Measurements from ENCODE around the gene SPECC1.

SPECC1 gene

DNA sequence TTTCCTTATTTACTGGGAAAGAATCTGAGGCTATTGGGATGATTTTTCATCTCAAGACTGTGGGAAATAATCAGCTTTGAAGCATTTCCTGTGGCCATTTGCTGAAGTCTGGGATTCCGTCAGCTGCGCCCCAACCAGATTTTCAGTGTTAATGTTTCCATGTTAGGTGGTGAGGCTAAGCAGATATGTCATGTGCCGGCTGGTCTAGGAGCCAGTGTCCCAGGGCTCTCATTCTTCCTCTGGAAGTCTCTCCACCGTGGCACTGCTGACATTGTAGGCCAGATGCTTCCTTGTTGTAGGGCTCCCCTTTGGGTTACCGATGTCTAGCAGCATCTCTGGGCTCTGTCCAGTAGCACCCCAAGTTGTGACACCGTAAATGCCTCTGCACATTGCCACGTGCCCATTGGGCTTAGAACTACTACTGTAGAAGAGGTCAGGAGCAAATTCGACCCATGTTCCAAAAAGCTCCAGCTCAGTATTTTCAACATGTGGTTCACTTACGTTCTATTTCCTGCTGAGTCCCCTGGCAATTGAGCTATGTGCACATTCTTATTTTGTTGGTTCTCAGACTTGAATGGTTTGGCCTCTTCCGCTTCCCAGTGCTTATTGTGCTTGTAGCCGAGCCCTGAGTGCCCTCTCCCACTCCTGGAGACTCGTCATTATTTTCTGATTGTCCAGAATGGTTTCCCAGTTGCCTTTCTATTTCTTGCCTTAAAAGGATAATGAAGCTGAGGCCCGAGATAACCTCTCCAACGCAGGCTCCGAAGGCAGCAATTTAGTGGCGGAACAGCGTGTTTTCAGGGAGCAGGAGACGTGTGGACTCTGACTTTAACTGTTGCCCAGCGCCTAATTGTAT lies 82.2 kb downstream of the SPECC1 start:
- POLR2A ChIA-PET, result no interaction called here
- TF ChIP-seq CTBP1 (IDR thresholded peaks at IDR 0.05; ENCODE audit: borderline replicate concordance) (no peak), LEF1 (IDR thresholded peaks at IDR 0.05; ENCODE audit: borderline replicate concordance) (no peak), SUZ12 (IDR thresholded peaks at IDR 0.05) (no peak), L3MBTL2 (conservative IDR thresholded peaks at IDR 0.05) (no peak), FOXK2 (IDR thresholded peaks at IDR 0.05) (no peak), FOXM1 (IDR thresholded peaks at IDR 0.05; ENCODE audit: borderline replicate concordance) (no peak), ARNT (IDR thresholded peaks at IDR 0.05) (no peak), TARDBP (IDR thresholded peaks at IDR 0.05) (no peak), BHLHE40 (IDR thresholded peaks at IDR 0.05; ENCODE audit: borderline replicate concordance) (no peak), NFRKB (IDR thresholded peaks at IDR 0.05) (no peak), ZNF384 (IDR thresholded peaks at IDR 0.05) (no peak), HDGF (IDR thresholded peaks at IDR 0.05; ENCODE audit: borderline replicate concordance) (no peak), SP1 (IDR thresholded peaks at IDR 0.05) (no peak), ELF4 (IDR thresholded peaks at IDR 0.05) (no peak), FOXA1 (IDR thresholded peaks at IDR 0.05) (no peak)
- TF ChIP-seq, protein P1, sequence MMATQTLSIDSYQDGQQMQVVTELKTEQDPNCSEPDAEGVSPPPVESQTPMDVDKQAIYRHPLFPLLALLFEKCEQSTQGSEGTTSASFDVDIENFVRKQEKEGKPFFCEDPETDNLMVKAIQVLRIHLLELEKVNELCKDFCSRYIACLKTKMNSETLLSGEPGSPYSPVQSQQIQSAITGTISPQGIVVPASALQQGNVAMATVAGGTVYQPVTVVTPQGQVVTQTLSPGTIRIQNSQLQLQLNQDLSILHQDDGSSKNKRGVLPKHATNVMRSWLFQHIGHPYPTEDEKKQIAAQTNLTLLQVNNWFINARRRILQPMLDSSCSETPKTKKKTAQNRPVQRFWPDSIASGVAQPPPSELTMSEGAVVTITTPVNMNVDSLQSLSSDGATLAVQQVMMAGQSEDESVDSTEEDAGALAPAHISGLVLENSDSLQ (IDR thresholded peaks at IDR 0.05), result no peak
- CTCF ChIA-PET, result interaction anchor here (0.6 to 1.3 kb wide), 2 partner anchors 14 to 82 kb away, joined by 3 to 7 read pairs; partner anchors contain the start of gene SPECC1
- DNase-seq (ENCODE audit: extremely low spot score), result no peak

DNA sequence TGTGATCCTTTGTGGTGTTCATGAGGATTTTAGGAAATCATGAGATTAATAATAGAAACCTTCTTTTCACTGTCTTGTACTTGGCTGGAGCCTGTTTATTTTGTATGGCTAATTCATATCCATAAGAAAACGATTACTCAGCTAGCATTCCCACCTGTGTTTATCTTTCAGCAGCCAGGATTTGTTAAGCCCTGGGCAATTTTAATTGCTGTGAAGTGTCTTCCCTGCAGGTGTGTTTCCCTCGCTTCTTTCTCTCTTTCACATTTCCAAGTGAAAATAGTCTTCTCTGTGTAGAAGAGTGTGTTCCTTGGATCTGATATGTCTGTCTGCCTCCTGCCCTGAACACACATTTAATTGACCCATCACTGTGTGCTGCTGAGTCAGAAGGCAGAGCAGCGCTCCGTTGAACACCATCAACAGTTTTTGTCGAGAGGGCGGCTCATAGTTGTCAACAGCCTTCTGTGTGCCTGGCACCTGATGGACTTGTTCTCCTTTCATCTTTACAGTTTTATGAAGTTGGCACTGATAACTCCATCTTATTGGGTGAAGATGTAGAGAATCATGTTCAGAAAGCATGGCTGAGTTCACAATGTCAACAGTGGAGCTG lies 83.2 kb downstream of the SPECC1 start:
- TF ChIP-seq ARNT (IDR thresholded peaks at IDR 0.05), result no peak
- TF ChIP-seq, protein P1 (IDR thresholded peaks at IDR 0.05), result 0 out of 2 replicates have a peak, but pooled peaks have one; percentile 12
- DNase-seq (ENCODE audit: extremely low spot score), result no peak
- ChIA-PET POLR2A (interaction anchor here (0.7 to 1.2 kb wide), 2 partner anchors 63 to 82 kb away, joined by 3 to 4 read pairs; no protein-coding TSS in a partner anchor), CTCF (interaction anchor here (1.0 to 1.3 kb wide), 2 partner anchors 83 to 99 kb away, joined by 3 to 4 read pairs; partner anchors contain the start of gene SPECC1)

DNA sequence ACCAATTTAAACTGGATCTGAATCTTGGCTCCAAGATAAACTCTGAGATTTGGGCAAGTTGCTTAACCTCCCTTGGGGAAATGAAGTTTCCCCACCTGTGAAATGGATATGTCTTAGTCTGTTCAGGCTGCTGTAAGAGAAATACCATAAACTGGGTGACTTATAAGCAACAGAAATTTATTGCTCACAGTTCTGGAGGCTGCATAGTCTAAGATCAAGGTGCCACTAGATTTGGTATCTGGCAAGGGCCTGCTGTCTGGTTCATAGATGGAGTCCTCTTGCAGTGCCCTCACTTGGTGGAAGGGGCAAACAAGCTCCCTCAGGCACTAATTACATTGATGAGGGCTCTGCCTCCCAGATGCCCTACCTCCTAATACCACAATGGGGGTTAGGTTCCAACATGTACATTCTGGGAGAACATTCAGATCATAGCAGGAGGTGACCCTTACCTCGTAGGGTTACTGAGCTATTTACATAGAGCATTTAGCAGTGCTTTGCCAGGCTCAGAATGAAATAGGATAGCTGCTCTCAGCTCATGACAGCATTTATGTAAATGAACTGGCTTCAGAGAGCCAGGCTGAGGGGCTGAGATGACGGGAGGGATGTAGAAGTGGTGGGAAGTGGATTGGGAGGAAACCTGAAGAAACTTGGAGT lies 83.9 kb downstream of the SPECC1 start:
- TF ChIP-seq NFRKB (IDR thresholded peaks at IDR 0.05), result no peak
- no peak for TF ChIP-seq TARDBP (IDR thresholded peaks at IDR 0.05)
- no peak for TF ChIP-seq LEF1 (IDR thresholded peaks at IDR 0.05; ENCODE audit: borderline replicate concordance)
- POLR2A ChIA-PET, result interaction anchor here (0.7 to 1.2 kb wide), 3 partner anchors 63 to 84 kb away, joined by 3 to 4 read pairs (median 4); partner anchors contain the start of gene SPECC1
- CTCF ChIA-PET, result interaction anchor here (0.6 to 1.0 kb wide), 3 partner anchors 20 to 100 kb away, joined by 3 to 4 read pairs (median 3); no protein-coding TSS in a partner anchor
- no peak for DNase-seq (ENCODE audit: extremely low spot score)

DNA sequence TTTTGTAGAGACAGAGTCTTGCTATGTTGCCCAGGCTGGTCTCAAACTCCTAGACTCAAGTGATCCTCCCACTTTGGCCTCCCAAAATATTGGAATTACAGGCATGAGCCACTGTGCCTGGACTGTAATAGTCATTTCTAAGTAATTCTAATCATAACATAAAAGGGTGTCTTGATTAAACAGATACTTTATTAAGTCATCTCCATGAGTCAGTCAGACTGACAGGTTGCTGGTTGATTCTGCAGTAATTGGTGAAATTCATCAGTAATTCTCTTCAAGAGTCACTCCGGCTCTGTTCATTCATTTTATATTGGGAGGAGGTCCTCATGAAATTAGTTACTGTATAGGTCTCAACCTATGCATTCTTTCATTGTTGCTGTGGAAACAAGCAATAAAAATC lies 85.6 kb downstream of the SPECC1 start:
- TF ChIP-seq, protein P1 (IDR thresholded peaks at IDR 0.05), result peak; percentile 63
- no peak for TF ChIP-seq FOXM1 (IDR thresholded peaks at IDR 0.05; ENCODE audit: borderline replicate concordance)
- DNase-seq (ENCODE audit: extremely low spot score), result no peak
- CTCF ChIA-PET, result interaction anchor here (0.7 to 1.6 kb wide), 5 partner anchors 9 to 102 kb away, joined by 4 to 15 read pairs (median 5); partner anchors contain the start of gene SPECC1
- POLR2A ChIA-PET, result interaction anchor here (1.0 to 1.7 kb wide), 2 partner anchors 9 to 102 kb away, joined by 4 to 8 read pairs; no protein-coding TSS in a partner anchor

DNA sequence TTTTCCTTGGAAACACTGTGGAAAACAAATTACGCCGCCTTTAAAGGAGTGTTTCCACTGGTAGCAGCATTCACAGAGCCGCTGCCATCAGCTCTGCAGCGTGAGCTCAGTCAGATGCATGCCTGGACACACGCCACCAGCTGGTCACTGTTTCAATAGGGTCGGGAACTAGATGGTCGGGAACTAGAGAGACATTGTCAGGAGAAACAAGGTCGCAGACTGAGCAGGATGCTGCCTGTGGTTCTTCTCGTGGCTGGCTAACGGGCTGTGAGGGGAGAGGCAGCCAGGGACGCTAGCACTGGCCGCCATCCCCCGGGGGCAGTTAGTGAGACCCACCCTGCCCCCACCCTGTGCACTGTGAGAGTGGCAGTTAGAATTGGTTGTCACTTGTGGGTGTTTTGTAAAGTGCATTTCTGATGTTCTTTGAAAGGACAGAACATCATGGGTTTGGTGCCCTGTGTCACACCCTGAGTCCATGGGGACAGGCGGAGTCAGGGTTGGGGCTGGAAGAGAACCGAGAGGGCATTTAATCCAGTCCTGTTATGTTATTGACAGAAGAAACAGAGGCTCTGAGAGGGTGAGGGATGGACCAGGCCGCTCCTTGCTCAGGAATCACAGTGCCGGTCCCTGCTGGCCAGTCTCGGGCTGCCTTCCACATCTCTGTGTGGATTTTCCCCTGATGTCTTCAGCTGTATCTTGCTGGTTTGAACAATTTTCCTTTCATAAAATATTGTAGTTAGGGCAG lies 86.3 kb downstream of the SPECC1 start:
- TF ChIP-seq LEF1 (IDR thresholded peaks at IDR 0.05; ENCODE audit: borderline replicate concordance) (no peak), NFRKB (IDR thresholded peaks at IDR 0.05) (no peak), TARDBP (IDR thresholded peaks at IDR 0.05) (no peak), FOXK2 (IDR thresholded peaks at IDR 0.05) (no peak), ARNT (IDR thresholded peaks at IDR 0.05) (no peak)
- CTCF ChIA-PET, result interaction anchor here (0.7 to 1.6 kb wide), 6 partner anchors 8 to 120 kb away, joined by 3 to 15 read pairs (median 4); partner anchors contain the start of gene SPECC1
- POLR2A ChIA-PET, result interaction anchor here (1.0 to 1.7 kb wide), 3 partner anchors 8 to 103 kb away, joined by 4 to 8 read pairs (median 4); partner anchors contain the start of gene SPECC1
- peak; percentile 70 for DNase-seq (ENCODE audit: extremely low spot score)

Measured in HEK293T (cell line).